Measurements from ENCODE around the gene STK32A.

The STK32A gene

DNA sequence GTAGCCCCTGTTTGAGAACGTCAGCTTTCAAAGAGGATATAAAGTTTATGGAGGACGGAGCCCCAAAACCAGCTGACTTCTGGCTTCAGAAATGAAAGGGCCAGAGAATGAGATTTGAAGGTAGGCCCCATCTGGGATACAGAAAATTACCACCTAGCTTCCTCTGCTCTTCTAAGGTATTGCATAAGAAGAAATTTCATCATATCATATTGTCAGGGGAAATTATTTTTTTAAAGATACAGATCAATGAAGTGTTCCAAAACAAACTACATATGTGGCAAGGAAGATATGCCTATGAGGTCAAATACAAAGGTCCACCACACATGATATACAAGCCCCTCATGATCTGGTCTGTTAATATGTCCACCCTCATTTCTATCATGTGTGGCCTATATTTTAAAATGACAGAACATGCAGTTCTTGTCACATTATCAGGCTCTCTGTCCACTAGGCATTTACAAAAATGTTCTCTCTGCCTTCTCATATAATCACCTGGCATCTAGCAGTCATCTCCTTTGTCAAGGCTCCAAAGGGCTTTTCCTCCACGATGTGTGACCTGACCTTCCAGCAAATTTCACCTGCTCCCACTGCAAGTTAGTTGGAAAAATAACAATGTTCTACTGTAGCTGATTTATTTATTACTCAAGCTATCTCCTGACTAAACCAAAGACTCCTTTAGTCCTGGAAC lies 192.0 kb downstream of the STK32A start:
- no peak for DNase-seq (ENCODE audit: low read depth)

DNA sequence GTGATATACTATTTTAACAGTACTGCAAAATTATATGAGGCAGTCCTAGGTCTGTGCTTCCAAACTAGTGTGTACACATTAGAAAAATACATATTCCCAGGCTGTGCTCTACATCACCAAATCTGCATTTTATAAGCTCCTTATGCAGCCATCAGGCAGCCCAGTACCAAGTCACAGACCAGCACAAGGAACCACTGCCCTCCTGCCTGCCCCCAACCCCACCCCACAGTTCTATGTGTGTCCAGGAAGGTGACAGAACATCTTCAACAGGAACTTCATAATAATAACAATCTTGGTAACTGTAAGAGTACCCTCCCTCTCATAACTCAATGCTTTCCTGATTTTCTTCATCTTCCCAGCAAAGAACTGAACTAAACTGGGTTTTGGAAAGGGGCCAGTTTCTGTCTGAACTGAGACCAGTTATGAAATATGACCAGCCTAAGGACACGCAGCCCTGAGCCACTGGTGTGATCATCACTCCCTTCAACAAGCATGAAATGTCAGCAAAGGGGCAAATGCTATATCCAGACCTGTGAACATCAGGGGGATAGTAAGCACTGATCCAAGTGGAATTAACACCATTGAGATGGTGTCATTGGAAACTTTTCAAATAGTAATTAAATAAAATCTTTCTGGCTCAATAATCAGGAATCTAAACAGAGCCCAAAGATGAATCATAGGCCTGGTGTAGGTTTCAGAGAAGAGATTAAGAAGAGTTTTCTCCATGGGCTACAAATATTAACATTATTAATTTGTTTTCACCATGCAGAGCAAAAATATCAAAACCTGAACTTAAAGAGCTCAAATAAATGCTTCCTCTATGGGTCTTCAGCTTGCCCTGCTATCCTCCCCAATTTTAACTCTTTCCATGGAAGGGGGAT lies 192.9 kb downstream of the STK32A start:
- DNase-seq (ENCODE audit: low read depth) = no peak

- no peak for DNase-seq (ENCODE audit: low read depth)
Observed at GRCh38 chr5:147430628-147431027, 195.8 kb downstream of the STK32A start.

- no peak for DNase-seq (ENCODE audit: low read depth)
Observed at GRCh38 chr5:147431586-147431985, 196.8 kb downstream of the STK32A start.

GRCh38 chr5:147432323-147432722 lies 197.5 kb downstream of the STK32A start:
- no peak for DNase-seq (ENCODE audit: low read depth)

DNA sequence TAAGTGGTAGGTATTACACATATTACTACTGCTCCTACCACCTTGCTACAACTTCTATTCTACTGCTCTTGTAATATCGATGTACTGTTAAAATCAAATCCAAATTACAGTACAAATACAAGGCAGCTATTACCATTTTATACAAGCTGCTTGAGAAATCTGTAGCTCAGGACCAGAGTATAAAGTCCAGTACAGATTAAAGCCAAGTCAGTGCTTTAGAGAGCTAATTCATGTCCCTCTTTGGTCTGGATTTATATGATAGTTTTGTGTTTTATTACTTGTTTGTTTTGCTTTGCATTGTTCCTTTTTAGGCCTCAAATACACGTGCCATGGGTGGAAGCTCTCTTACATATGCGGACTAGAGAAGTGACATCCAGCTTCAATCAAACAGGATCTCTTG lies 199.2 kb downstream of the STK32A start:
- DNase-seq (ENCODE audit: low read depth) = no peak

- no peak for DNase-seq (ENCODE audit: low read depth)
Observed at GRCh38 chr5:147436596-147436995, 201.8 kb downstream of the STK32A start.

DNA sequence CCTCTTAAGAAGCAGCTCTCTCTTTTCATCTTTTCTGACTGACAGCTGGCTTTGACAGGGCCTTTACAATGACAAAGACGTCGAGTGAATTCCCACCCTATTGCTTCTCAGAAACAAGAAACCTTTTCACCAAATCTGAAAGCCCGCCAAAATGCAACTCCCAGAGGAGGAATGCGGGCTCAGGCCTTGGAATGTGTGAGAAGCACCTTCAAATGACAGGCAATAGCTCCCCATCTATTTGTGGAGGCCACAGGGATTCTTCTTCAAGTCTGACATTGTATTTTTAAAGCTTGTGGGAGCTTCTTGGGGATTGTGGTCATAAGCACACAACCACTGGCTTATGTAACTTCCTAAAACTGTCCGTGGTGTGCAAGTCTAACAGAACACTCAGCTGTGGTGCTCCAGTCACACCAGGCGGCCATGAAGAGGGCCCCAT lies 202.4 kb downstream of the STK32A start:
- DNase-seq (ENCODE audit: low read depth) = no peak

Data from stimulated activated CD8-positive, alpha-beta memory T cell treated with anti-CD3 and anti-CD28 coated beads, Interleukin-7, amount 100 ng/mL, for 24 hours (primary cell).